Measurements from ENCODE around the gene BAHCC1.

The BAHCC1 gene

DNA sequence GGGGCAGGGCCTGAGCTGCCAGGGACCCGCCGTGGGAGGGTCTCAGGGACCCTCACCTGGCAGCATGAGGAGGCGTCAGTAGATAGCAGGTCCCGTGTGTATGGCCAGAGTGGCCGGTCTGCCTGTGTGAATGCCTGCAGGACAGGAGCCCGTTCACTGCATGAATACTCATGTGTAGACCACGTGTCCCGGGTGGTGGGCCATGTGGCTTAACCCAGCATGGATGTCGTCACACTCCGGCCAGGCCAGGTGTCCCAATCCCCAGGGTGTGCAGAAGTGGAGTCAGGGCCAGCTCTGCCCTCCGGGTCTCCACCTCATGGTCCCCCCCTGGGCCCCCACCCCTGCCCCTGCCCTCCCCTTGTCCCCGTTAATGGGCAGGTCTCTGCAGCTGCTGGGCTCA, 53.7 kb downstream of the BAHCC1 start:
- TF ChIP-seq CTCF (conservative IDR thresholded peaks at IDR 0.05; ENCODE audit: control insufficient read depth, insufficient read depth, low read depth, low read length), result no peak
- DNase-seq (ENCODE audit: low read depth), result no peak
- H3K4me3 ChIP-seq (ENCODE audit: control insufficient read depth, low read depth, low read length), result no peak overlapping the region

DNA sequence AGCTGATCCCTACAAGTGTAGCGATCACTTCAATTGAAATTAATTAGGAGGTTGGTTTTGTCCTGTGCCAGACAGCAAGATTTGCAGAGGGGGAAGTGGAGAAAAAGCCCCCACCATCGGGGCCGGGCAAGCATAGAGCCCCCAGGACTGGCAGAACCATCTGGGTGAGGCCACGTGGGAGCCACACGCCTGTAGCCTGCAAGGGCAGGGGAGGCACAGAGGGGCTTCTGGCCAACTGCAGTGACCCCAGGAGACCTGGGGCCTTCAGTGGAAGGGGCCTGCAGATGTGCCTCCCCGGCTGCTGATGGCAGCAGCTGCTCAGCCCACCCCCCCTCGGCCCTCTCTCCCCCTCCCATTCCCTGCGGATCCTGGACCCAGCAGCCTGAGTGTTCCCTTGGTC, 54.1 kb downstream of the BAHCC1 start:
- DNase-seq (ENCODE audit: low read depth), result no peak
- no peak overlapping the region for H3K4me3 ChIP-seq (ENCODE audit: control insufficient read depth, low read depth, low read length)
- no peak for TF ChIP-seq CTCF (conservative IDR thresholded peaks at IDR 0.05; ENCODE audit: control insufficient read depth, insufficient read depth, low read depth, low read length)

GRCh38 chr17:81451823-81452222, 56.6 kb downstream of the BAHCC1 start:
- no peak for TF ChIP-seq CTCF (conservative IDR thresholded peaks at IDR 0.05; ENCODE audit: control insufficient read depth, insufficient read depth, low read depth, low read length)
- DNase-seq (ENCODE audit: low read depth), result no peak
- no peak overlapping the region for H3K4me3 ChIP-seq (ENCODE audit: control insufficient read depth, low read depth, low read length)

GRCh38 chr17:81452551-81452950, 57.3 kb downstream of the BAHCC1 start:
- TF ChIP-seq CTCF (conservative IDR thresholded peaks at IDR 0.05; ENCODE audit: control insufficient read depth, insufficient read depth, low read depth, low read length), result no peak
- no peak for DNase-seq (ENCODE audit: low read depth)
- no peak overlapping the region for H3K4me3 ChIP-seq (ENCODE audit: control insufficient read depth, low read depth, low read length)

DNA sequence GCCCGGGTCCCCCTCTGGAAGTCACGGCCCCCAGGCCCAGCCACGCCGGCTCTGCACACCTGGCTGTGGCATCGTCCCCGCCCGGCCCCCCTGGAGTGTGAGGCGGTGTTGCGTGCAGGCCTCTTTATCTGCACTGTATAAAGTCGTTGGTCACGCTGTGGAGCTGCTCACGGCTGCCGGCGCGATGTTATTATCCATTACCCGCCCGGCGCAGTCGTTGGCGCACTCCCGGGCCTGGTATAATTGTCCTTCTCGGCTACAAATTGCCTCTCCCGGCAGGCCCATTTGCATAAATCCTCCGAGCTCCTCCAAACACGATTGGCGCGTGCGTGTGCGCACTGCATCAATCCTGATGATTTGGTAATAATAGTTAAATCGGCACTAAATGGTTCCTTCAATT, 57.8 kb downstream of the BAHCC1 start:
- TF ChIP-seq CTCF (conservative IDR thresholded peaks at IDR 0.05; ENCODE audit: control insufficient read depth, insufficient read depth, low read depth, low read length), result no peak
- no peak overlapping the region for H3K4me3 ChIP-seq (ENCODE audit: control insufficient read depth, low read depth, low read length)
- DNase-seq (ENCODE audit: low read depth), result no peak

GRCh38 chr17:81453712-81454111, 58.5 kb downstream of the BAHCC1 start:
- no peak for DNase-seq (ENCODE audit: low read depth)
- no peak overlapping the region for H3K4me3 ChIP-seq (ENCODE audit: control insufficient read depth, low read depth, low read length)
- no peak for TF ChIP-seq CTCF (conservative IDR thresholded peaks at IDR 0.05; ENCODE audit: control insufficient read depth, insufficient read depth, low read depth, low read length)

GRCh38 chr17:81454473-81454872, 59.2 kb downstream of the BAHCC1 start:
- no peak for TF ChIP-seq CTCF (conservative IDR thresholded peaks at IDR 0.05; ENCODE audit: control insufficient read depth, insufficient read depth, low read depth, low read length)
- no peak overlapping the region for H3K4me3 ChIP-seq (ENCODE audit: control insufficient read depth, low read depth, low read length)
- no peak for DNase-seq (ENCODE audit: low read depth)

All from fibroblast of mammary gland (primary cell).